Fibroblast of villous mesenchyme (primary cell): Measurements from ENCODE around the gene RIMS4. TPM values are rescaled to one million over a fixed set of nuclear protein-coding genes. Genes with fewer than 3 reads are reported as not detected.

Experiments used
- DNase-seq: peaks from one replicate; pipeline ENCODE4 v3.0.0-alpha.2; 2010; ENCODE audit warnings: low read depth
- H3K4me3 ChIP-seq: 2 replicates; pipeline ENCODE4 v1.5.1; 2011; ENCODE audit warnings: low read depth, mild to moderate bottlenecking, low read length
- CTCF ChIP-seq: IDR thresholded peaks from 2 replicates; pipeline ENCODE4 v1.5.1; 2012; ENCODE audit warnings: low read depth, mild to moderate bottlenecking, low read length; ENCODE audit not compliant: insufficient read depth
- total RNA-seq: library from RNA; depleted of rRNA; stranded (reverse); fragments of >200 nt; gene quantifications from 2 replicates; pipeline ENCODE4 v1.2.3, GENCODE V29; 2012

Gene RIMS4
- total RNA-seq, 1 donor = not detected

GRCh38 chr20:44850272-44850671 is 39.9 kb upstream of the RIMS4 start:
- DNase-seq = no peak
- TF ChIP-seq CTCF = no peak
- H3K4me3 ChIP-seq = no peak overlapping the region

GRCh38 chr20:44849703-44850102 is 39.4 kb upstream of the RIMS4 start:
- H3K4me3 ChIP-seq = no peak overlapping the region
- no peak for DNase-seq
- TF ChIP-seq CTCF = no peak

- no peak for TF ChIP-seq CTCF
- no peak overlapping the region for H3K4me3 ChIP-seq
- no peak for DNase-seq
Observed at GRCh38 chr20:44848254-44849015, 38.1 kb upstream of the RIMS4 start.

GRCh38 chr20:44843876-44844275 is 33.5 kb upstream of the RIMS4 start:
- no peak for TF ChIP-seq CTCF
- no peak overlapping the region for H3K4me3 ChIP-seq
- DNase-seq = no peak

GRCh38 chr20:44841955-44842354 is 31.6 kb upstream of the RIMS4 start:
- no peak for DNase-seq
- TF ChIP-seq CTCF = no peak
- H3K4me3 ChIP-seq = no peak overlapping the region

GRCh38 chr20:44840826-44841225 is 30.5 kb upstream of the RIMS4 start:
- TF ChIP-seq CTCF = no peak
- no peak for DNase-seq

GRCh38 chr20:44839481-44839880 is 29.1 kb upstream of the RIMS4 start:
- DNase-seq = no peak
- H3K4me3 ChIP-seq = no peak overlapping the region
- TF ChIP-seq CTCF = no peak

More at GRCh38 chr20:44840826-44841225, 30.5 kb upstream of the RIMS4 start:
- H3K4me3 ChIP-seq = no peak overlapping the region
